Subcutaneous preadipocyte (primary cell): ENCODE results near the gene PEX19. TPM values are rescaled to one million over a fixed set of nuclear protein-coding genes. Genes with fewer than 3 reads are reported as not detected.

Source experiments
- small RNA-seq: library from RNA; depleted of rRNA; stranded (forward); fragments of <200 nt; gene quantifications from one replicate; pipeline ENCODE3, GENCODE V24; 2012
- total RNA-seq: library from RNA; depleted of rRNA; stranded (reverse); fragments of >200 nt; gene quantifications from 2 replicates; pipeline ENCODE4 v1.2.3, GENCODE V29; 2012

PEX19 gene
- 54.4 and 58.8 TPM in 2 replicates for total RNA-seq

GRCh38 chr1:160284782-160285344 is at the start of gene PEX19:
Gene PEX19 (minus strand): TSS chr1:160285133. CDS start chr1:160285124, 9 bp downstream.

GRCh38 chr1:160261893-160262794 is 22.8 kb downstream of the PEX19 start, which contains the start of gene DCAF8:
Gene DCAF8 (minus strand): TSS chr1:160262549. CDS start chr1:160244008, 18,541 bp downstream.

Small RNA genes within 50 kb of the gene (small RNA-seq; reads per million reads assigned to genes)
- gene RF00019, result not detected

Other genes starting within 250 kb of the PEX19 start
- gene KCNJ10, start 215.0 kb downstream of the PEX19 start, total RNA-seq, result not detected in 2 replicates
- gene KCNJ9, start 203.6 kb downstream of the PEX19 start, total RNA-seq, result under 0.01 TPM in 1 of 2 replicates, not detected in the other
- gene IGSF8, start 186.5 kb downstream of the PEX19 start, total RNA-seq, result 11.5 and 14.3 TPM in 2 replicates
- not detected in 2 replicates for gene ATP1A2, start 169.4 kb downstream of the PEX19 start, total RNA-seq
- not detected in 2 replicates for gene ATP1A4, start 133.5 kb downstream of the PEX19 start, total RNA-seq
- gene CASQ1, start 94.6 kb downstream of the PEX19 start, total RNA-seq, result not detected in 2 replicates
- gene PEA15, start 79.7 kb downstream of the PEX19 start, total RNA-seq, result 67.1 and 80.8 TPM in 2 replicates
- 77.2 and 85.2 TPM in 2 replicates for gene DCAF8, start 22.6 kb downstream of the PEX19 start, total RNA-seq
- 199 and 249 TPM in 2 replicates for gene COPA, start 58.1 kb upstream of the PEX19 start, total RNA-seq
- 107 and 115 TPM in 2 replicates for gene NCSTN, start 58.2 kb upstream of the PEX19 start, total RNA-seq
- gene NHLH1, start 81.9 kb upstream of the PEX19 start, total RNA-seq, result 0.20 TPM in 1 of 2 replicates, not detected in the other
- under 0.01 TPM in 1 of 2 replicates, not detected in the other for gene VANGL2, start 115.4 kb upstream of the PEX19 start, total RNA-seq
- gene SLAMF6, start 238.1 kb upstream of the PEX19 start, total RNA-seq, result not detected in 2 replicates